HCT116 (cell line): ENCODE results near the gene PEX5. TPM values are rescaled to one million over a fixed set of nuclear protein-coding genes. Genes with fewer than 3 reads are reported as not detected.

Experiments
- ATAC-seq: fragments of 200-7000 bp; cut with Tn5 transposase; 2 replicates; pipeline ENCODE4 v1.9.1; 2020; ENCODE audit warnings: mild to moderate bottlenecking, moderate library complexity
- BruUV-seq: library from RNA; stranded (reverse); fragments of 400-500 nt; replicated peaks from 2 replicates; lab custom pipeline; 2021; lab: Mats Ljungman, UMichigan
- CTCF ChIA-PET: fragments of 300-600 bp; sonication (Branson Sonifier 250); formaldehyde crosslinking; loops from one replicate; lab custom pipeline; 2021; ENCODE audit warnings: antibody characterized with exemption; lab: Charles Lee
- POLR2A ChIA-PET: fragments of 300-600, 350-600 bp; sonication (Branson Sonifier 250); formaldehyde crosslinking; loops from one replicate; lab custom pipeline; 2021; ENCODE audit warnings: antibody characterized with exemption; lab: Charles Lee
- RAD21 ChIA-PET, 2 experiments: fragments of 300-600 bp; sonication (Branson Sonifier 250); formaldehyde crosslinking; loops; one replicate each; lab custom pipeline; 2023; ENCODE audit warnings: low total read pairs in 2 of 2; ENCODE audit not compliant: uncharacterized antibody in 2 of 2, unreplicated experiment in 2 of 2, low non-redundant PET in 1 of 2; lab: Charles Lee
- DNase-seq: peaks from one replicate; pipeline ENCODE4 v3.0.0-alpha.2; 2010; ENCODE audit warnings: low read depth, low spot score
- H2AFZ ChIP-seq: fragments of 200-600 bp; shearing (Covaris generic), sonication (generic); 2 replicates; pipeline ENCODE4 v1.6.1; 2017; ENCODE audit warnings: low read depth, mixed run types, mixed read lengths, antibody characterized with exemption, low read length; ENCODE audit not compliant: poor library complexity, severe bottlenecking
- H3K27ac ChIP-seq: 2 replicates; pipeline ENCODE4 v1.5.1; 2012; ENCODE audit warnings: low read depth, low read length
- H3K27me3 ChIP-seq: fragments of 200-600 bp; sonication (generic); 2 replicates; pipeline ENCODE4 v1.6.1; 2016; ENCODE audit warnings: mixed run types, low read length, mixed read lengths; ENCODE audit not compliant: insufficient read depth
- H3K36me3 ChIP-seq, 2 experiments: fragments of 200-500 bp in 1 of 2; fragments of 200-600 bp in 1 of 2; sonication (Bioruptor generic) in 1 of 2; sonication (generic) in 1 of 2; 2 replicates each; pipeline versions ENCODE4 v1.5.1 to v1.6.1; 2014 to 2016; ENCODE audit warnings: low read length in 2 of 2, inconsistent platforms in 1 of 2, mixed read lengths in 1 of 2, mixed run types in 1 of 2; ENCODE audit not compliant: insufficient read depth in 2 of 2, control insufficient read depth in 1 of 2
- H3K4me1 ChIP-seq, 2 experiments: fragments of 200-600 bp in 1 of 2; sonication (generic) in 1 of 2; 2 replicates each; pipeline versions ENCODE4 v1.5.1 to v1.6.1; 2012 to 2017; ENCODE audit warnings: low read length in 2 of 2, inconsistent platforms in 1 of 2, mild to moderate bottlenecking in 1 of 2, mixed read lengths in 1 of 2, mixed run types in 1 of 2, moderate library complexity in 1 of 2; ENCODE audit not compliant: insufficient read depth in 2 of 2, control insufficient read depth in 1 of 2
- H3K4me2 ChIP-seq: fragments of 200-600 bp; sonication (generic); 2 replicates; pipeline ENCODE4 v1.6.1; 2017; ENCODE audit warnings: mixed run types, low read length, mixed read lengths
- H3K4me3 ChIP-seq, 2 experiments: fragments of 200-600 bp in 1 of 2; sonication (generic) in 1 of 2; replicated peaks in 1 of 2; 2 replicates each; pipeline ENCODE4 v1.5.1; 2011 to 2016; ENCODE audit warnings: low read length in 2 of 2, control low read depth in 1 of 2, low read depth in 1 of 2, mild to moderate bottlenecking in 1 of 2, mixed read lengths in 1 of 2, mixed run types in 1 of 2
- H3K79me2 ChIP-seq: fragments of 200-600 bp; sonication (generic); 2 replicates; pipeline ENCODE4 v1.6.1; 2017; ENCODE audit warnings: mild to moderate bottlenecking, mixed run types, low read length, moderate library complexity, mixed read lengths; ENCODE audit not compliant: insufficient read depth
- H3K9ac ChIP-seq: fragments of 200-600 bp; sonication (generic); 2 replicates; pipeline ENCODE4 v1.6.1; 2016; ENCODE audit warnings: low read length, mixed read lengths
- H3K9me2 ChIP-seq: fragments of 200-600 bp; sonication (generic), shearing (Covaris generic); 2 replicates; pipeline ENCODE4 v1.6.1; 2017; ENCODE audit warnings: mixed run types, mild to moderate bottlenecking, moderate library complexity; ENCODE audit not compliant: insufficient read depth
- H3K9me3 ChIP-seq, 2 experiments: fragments of 200-500 bp in 1 of 2; fragments of 200-600 bp in 1 of 2; sonication (Bioruptor generic) in 1 of 2; sonication (generic) in 1 of 2; 2 replicates each; pipeline ENCODE4 v1.6.1; 2014 to 2017; ENCODE audit warnings: low read length in 2 of 2, mixed read lengths in 2 of 2, inconsistent platforms in 1 of 2, low read depth in 1 of 2, mild to moderate bottlenecking in 1 of 2, mixed run types in 1 of 2, moderate library complexity in 1 of 2; ENCODE audit not compliant: control insufficient read depth in 1 of 2, insufficient read depth in 1 of 2
- H4K20me1 ChIP-seq: fragments of 200-600 bp; sonication (generic), shearing (Covaris generic); 2 replicates; pipeline ENCODE4 v1.6.1; 2017; ENCODE audit warnings: mixed run types, mild to moderate bottlenecking, moderate library complexity; ENCODE audit not compliant: insufficient read depth
- EZH2 ChIP-seq: fragments of 200-600 bp; sonication (generic); IDR thresholded peaks from 2 replicates; pipeline ENCODE4 v1.6.1; 2017; ENCODE audit warnings: antibody characterized with exemption, mixed run types
- POLR2A ChIP-seq: IDR thresholded peaks from 2 replicates; pipeline ENCODE4 v1.7.0; 2011; ENCODE audit warnings: borderline replicate concordance; ENCODE audit not compliant: insufficient read depth, insufficient read length; ENCODE audit errors: extremely low read depth
- POLR2AphosphoS5 ChIP-seq: IDR thresholded peaks from 2 replicates; pipeline ENCODE4 v1.6.1; 2011; ENCODE audit warnings: mild to moderate bottlenecking, low read depth, low read length, moderate library complexity
- REST ChIP-seq: IDR thresholded peaks from 2 replicates; pipeline ENCODE4 v1.6.1; 2012; ENCODE audit warnings: low read depth
- intact Hi-C: fragments of 100-400 bp; cut with micrococcal nuclease; formaldehyde crosslinking; loops from 2 replicates; pipeline ENCODE4 v1.10.0; 2022
- total RNA-seq: library from RNA; stranded (reverse); gene quantifications from one replicate; pipeline ENCODE4 v1.2.1, GENCODE V29; 2021; ENCODE audit not compliant: unreplicated experiment
- TF ChIP-seq, protein P1 (sequence below): IDR thresholded peaks from 2 replicates; pipeline ENCODE4 v1.6.1; 2012
- TF ChIP-seq, protein P2 (sequence below), 3 experiments: fragments of 200-600 bp in 1 of 3; sonication (generic) in 1 of 3; IDR thresholded peaks in 2 of 3; conservative IDR thresholded peaks in 1 of 3; 2 replicates each; pipeline ENCODE4 v1.5.1; 2012 to 2017; ENCODE audit warnings: low read depth in 2 of 3, low read length in 2 of 3, antibody characterized with exemption in 1 of 3, borderline replicate concordance in 1 of 3, control low read depth in 1 of 3, mild to moderate bottlenecking in 1 of 3, mixed read lengths in 1 of 3, mixed run types in 1 of 3, moderate library complexity in 1 of 3; ENCODE audit not compliant: insufficient read depth in 1 of 3

PEX5 gene
- total RNA-seq, 1 experiment from 2014 or later, result 45.4 TPM

DNA sequence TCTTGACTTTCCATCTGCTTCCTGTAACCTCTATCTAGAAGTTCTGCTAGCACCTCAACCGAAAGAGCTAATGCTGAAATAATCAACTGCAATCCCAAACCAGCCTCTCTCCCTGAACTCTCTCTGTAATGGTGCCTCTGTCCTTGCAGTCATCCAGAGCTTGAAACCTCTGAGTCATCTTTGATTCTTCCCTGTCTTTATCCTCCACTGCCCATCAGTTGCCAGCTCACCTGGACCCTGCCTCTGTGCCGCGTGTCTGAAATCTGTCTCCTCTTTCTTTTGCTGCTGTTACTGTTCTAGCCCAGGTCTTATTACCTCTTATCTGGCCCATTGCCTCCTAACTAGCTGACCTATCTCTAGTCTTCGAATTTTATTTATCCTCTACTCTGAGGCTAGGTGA is 43.8 kb upstream of the PEX5 start:
- no peaks in the 10 kb centered on the region for H3K79me2 ChIP-seq
- CTCF ChIA-PET, result interaction anchor here (0.7 to 2.6 kb wide), 2 partner anchors 17 to 200 kb away, joined by 3 to 9 read pairs; no protein-coding TSS in a partner anchor
- TF ChIP-seq REST, result no peak
- no peak for TF ChIP-seq EZH2
- no peak for TF ChIP-seq POLR2AphosphoS5
- TF ChIP-seq, protein P1, sequence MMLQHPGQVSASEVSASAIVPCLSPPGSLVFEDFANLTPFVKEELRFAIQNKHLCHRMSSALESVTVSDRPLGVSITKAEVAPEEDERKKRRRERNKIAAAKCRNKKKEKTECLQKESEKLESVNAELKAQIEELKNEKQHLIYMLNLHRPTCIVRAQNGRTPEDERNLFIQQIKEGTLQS, result no peak
- no peak for TF ChIP-seq POLR2A
- TF ChIP-seq, protein P2, sequence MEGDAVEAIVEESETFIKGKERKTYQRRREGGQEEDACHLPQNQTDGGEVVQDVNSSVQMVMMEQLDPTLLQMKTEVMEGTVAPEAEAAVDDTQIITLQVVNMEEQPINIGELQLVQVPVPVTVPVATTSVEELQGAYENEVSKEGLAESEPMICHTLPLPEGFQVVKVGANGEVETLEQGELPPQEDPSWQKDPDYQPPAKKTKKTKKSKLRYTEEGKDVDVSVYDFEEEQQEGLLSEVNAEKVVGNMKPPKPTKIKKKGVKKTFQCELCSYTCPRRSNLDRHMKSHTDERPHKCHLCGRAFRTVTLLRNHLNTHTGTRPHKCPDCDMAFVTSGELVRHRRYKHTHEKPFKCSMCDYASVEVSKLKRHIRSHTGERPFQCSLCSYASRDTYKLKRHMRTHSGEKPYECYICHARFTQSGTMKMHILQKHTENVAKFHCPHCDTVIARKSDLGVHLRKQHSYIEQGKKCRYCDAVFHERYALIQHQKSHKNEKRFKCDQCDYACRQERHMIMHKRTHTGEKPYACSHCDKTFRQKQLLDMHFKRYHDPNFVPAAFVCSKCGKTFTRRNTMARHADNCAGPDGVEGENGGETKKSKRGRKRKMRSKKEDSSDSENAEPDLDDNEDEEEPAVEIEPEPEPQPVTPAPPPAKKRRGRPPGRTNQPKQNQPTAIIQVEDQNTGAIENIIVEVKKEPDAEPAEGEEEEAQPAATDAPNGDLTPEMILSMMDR (IDR thresholded peaks at IDR 0.05 in 2 of 3, conservative IDR thresholded peaks at IDR 0.05 in 1 of 3; ENCODE audit: borderline replicate concordance in 1 of 3, insufficient read depth in 1 of 3, low read depth in 2 of 3, low read length in 2 of 3), result no peak
- H3K4me3 ChIP-seq, result no peak overlapping the region
- no peaks in the 10 kb centered on the region for H4K20me1 ChIP-seq
- peaks cover 0 to 24% of the 10 kb centered on the region in 2 experiments; a peak in 3 of 4 replicates for H3K36me3 ChIP-seq
- no peaks in the 10 kb centered on the region for H3K27me3 ChIP-seq
- no peak overlapping the region for H3K4me2 ChIP-seq
- no peak for DNase-seq
- RAD21 ChIA-PET, result no interaction called here
- H3K9ac ChIP-seq, result no peak overlapping the region
- no peaks in the 10 kb centered on the region for H3K4me1 ChIP-seq
- intact Hi-C loops, result no loop called here
- ATAC-seq, result no peak
- no peaks in the 10 kb centered on the region for H3K9me3 ChIP-seq
- H2AFZ ChIP-seq, result no peak overlapping the region
- POLR2A ChIA-PET, result no interaction called here
- no peak overlapping the region for H3K27ac ChIP-seq
- BruUV-seq, result no TSS peak
- no peaks in the 10 kb centered on the region for H3K9me2 ChIP-seq
